DND-41 (cell line): ENCODE measurements around the gene CDKN2D.

Experiments used
- ATAC-seq: fragments of 200-7000 bp; cut with Tn5 transposase; 3 replicates; pipeline ENCODE4 v1.9.1; 2021; ENCODE audit warnings: low read depth; ENCODE audit not compliant: insufficient read depth
- DNase-seq: peaks from one replicate; pipeline ENCODE4 v3.0.0-alpha.2; 2020
- H2AFZ ChIP-seq: 2 replicates; pipeline ENCODE4 v1.6.0; 2012; ENCODE audit warnings: low read depth, low read length
- H3K27ac ChIP-seq: 2 replicates; pipeline ENCODE4 v1.5.1; 2012; ENCODE audit warnings: low read length, inconsistent platforms
- H3K27me3 ChIP-seq: fragments of 200-600 bp; sonication (generic); 2 replicates; pipeline ENCODE4 v1.6.0; 2012; ENCODE audit warnings: low read length, mild to moderate bottlenecking, inconsistent platforms; ENCODE audit not compliant: insufficient read depth, poor library complexity
- H3K36me3 ChIP-seq: 2 replicates; pipeline ENCODE4 v1.5.1; 2012; ENCODE audit warnings: low read length, inconsistent platforms; ENCODE audit not compliant: insufficient read depth
- H3K4me1 ChIP-seq: 2 replicates; pipeline ENCODE4 v1.5.1; 2012; ENCODE audit warnings: mild to moderate bottlenecking, low read length; ENCODE audit not compliant: insufficient read depth
- H3K4me2 ChIP-seq: 2 replicates; pipeline ENCODE4 v1.6.0; 2012; ENCODE audit warnings: mild to moderate bottlenecking, moderate library complexity, low read length, inconsistent platforms; ENCODE audit not compliant: insufficient read depth
- H3K4me3 ChIP-seq, 2 experiments: fragments of 200-600 bp in 1 of 2; shearing (Covaris generic) in 1 of 2; 2 replicates each; pipeline ENCODE4 v1.5.1; 2012 to 2016; ENCODE audit warnings: inconsistent platforms in 2 of 2, low read length in 2 of 2, mild to moderate bottlenecking in 2 of 2, low read depth in 1 of 2, moderate library complexity in 1 of 2
- H3K79me2 ChIP-seq: 2 replicates; pipeline ENCODE4 v1.6.0; 2012; ENCODE audit warnings: low read length, inconsistent platforms; ENCODE audit not compliant: insufficient read depth
- H3K9ac ChIP-seq: 2 replicates; pipeline ENCODE4 v1.6.0; 2012; ENCODE audit warnings: low read depth, mild to moderate bottlenecking, inconsistent platforms, low read length, moderate library complexity
- H3K9me3 ChIP-seq: 2 replicates; pipeline ENCODE4 v1.5.1; 2012; ENCODE audit warnings: low read length, moderate library complexity, mild to moderate bottlenecking, inconsistent platforms; ENCODE audit not compliant: insufficient read depth, severe bottlenecking
- H4K20me1 ChIP-seq: 2 replicates; pipeline ENCODE4 v1.6.0; 2012; ENCODE audit warnings: low read length; ENCODE audit not compliant: insufficient read depth
- CTCF ChIP-seq: IDR thresholded peaks from 2 replicates; pipeline ENCODE4 v1.5.1; 2012; ENCODE audit warnings: borderline replicate concordance, low read length, moderate library complexity, mild to moderate bottlenecking; ENCODE audit not compliant: poor library complexity, severe bottlenecking; ENCODE audit errors: extremely low read depth
- EZH2 ChIP-seq: IDR thresholded peaks from 3 replicates; pipeline ENCODE4 v1.6.1; 2012; ENCODE audit warnings: borderline replicate concordance, low read depth, mild to moderate bottlenecking, moderate library complexity, low read length, inconsistent platforms; ENCODE audit not compliant: severe bottlenecking

CDKN2D gene

GRCh38 chr19:10546817-10547216 lies 22.0 kb downstream of the CDKN2D start:
- Histone ChIP-seq H3K4me1 (peaks cover 41% of the 10 kb centered on the region), H4K20me1 (peaks cover 8% of the 10 kb centered on the region; the same call in 1 of the 2 replicates), H3K79me2 (peaks cover 57% of the 10 kb centered on the region), H3K27me3 (no peaks in the 10 kb centered on the region), H3K36me3 (peaks cover 55% of the 10 kb centered on the region), H3K9ac (no peak overlapping the region), H2AFZ (no peak overlapping the region), H3K4me2 (no peak overlapping the region), H3K4me3 (no peak overlapping the region), H3K27ac (no peak overlapping the region), H3K9me3 (no peaks in the 10 kb centered on the region)
- TF ChIP-seq CTCF (no peak), EZH2 (no peak)
- DNase-seq (no peak), ATAC-seq (no peak)

- H3K27ac ChIP-seq: peak overlapping the region; percentile 83
- H2AFZ ChIP-seq: no peak overlapping the region
- H3K27me3 ChIP-seq: no peaks in the 10 kb centered on the region
- peak overlapping the region; percentile 89 to 91; a peak in 3 of 4 replicates for H3K4me3 ChIP-seq
- no peak for DNase-seq
- ATAC-seq: no peak
- H3K36me3 ChIP-seq: peaks cover 39% of the 10 kb centered on the region
- TF ChIP-seq CTCF: no peak
- no peak for TF ChIP-seq EZH2
- peaks cover 49% of the 10 kb centered on the region for H3K79me2 ChIP-seq
- peak overlapping the region; percentile 94 for H3K4me2 ChIP-seq
- H3K4me1 ChIP-seq: peaks cover 25% of the 10 kb centered on the region
- peak overlapping the region; percentile 98 for H3K9ac ChIP-seq
- H4K20me1 ChIP-seq: peaks cover 8% of the 10 kb centered on the region; the same call in 1 of the 2 replicates
- H3K9me3 ChIP-seq: no peaks in the 10 kb centered on the region
Observed at GRCh38 chr19:10544753-10545251, 24.0 kb downstream of the CDKN2D start.

GRCh38 chr19:10544242-10544752 lies 24.5 kb downstream of the CDKN2D start:
- H3K9ac ChIP-seq: peak overlapping the region; percentile 98
- peaks cover 46% of the 10 kb centered on the region for H3K79me2 ChIP-seq
- no peak for TF ChIP-seq CTCF
- TF ChIP-seq EZH2: no peak
- peaks cover 8% of the 10 kb centered on the region; the same call in 1 of the 2 replicates for H4K20me1 ChIP-seq
- H3K27me3 ChIP-seq: no peaks in the 10 kb centered on the region
- peak overlapping the region; percentile 94 for H3K4me2 ChIP-seq
- H3K4me3 ChIP-seq: peak overlapping the region; percentile 89 to 91
- DNase-seq (no peak), ATAC-seq (peak; percentile 7; the same call in 2 of the 3 replicates)
- H2AFZ ChIP-seq: peak overlapping the region; percentile 82
- H3K9me3 ChIP-seq: no peaks in the 10 kb centered on the region
- H3K27ac ChIP-seq: peak overlapping the region; percentile 83
- peaks cover 35% of the 10 kb centered on the region for H3K36me3 ChIP-seq
- peaks cover 25% of the 10 kb centered on the region for H3K4me1 ChIP-seq
